ENCODE results near the gene LMAN2. TPM values are rescaled to one million over a fixed set of nuclear protein-coding genes. Genes with fewer than 3 reads are reported as not detected.

Gene LMAN2
- total and polyA plus RNA-seq, 8 donors: 101 to 155 (median 108) TPM

- Histone ChIP-seq H3K4me1 (peaks cover 13 to 79% of the 10 kb centered on the region in 2 donors), H3K27me3 (no peaks in the 10 kb centered on the region), H3K36me3 (peaks cover 0 to 24% of the 10 kb centered on the region in 2 donors), H3K27ac (no peak overlapping the region), H3K4me3 (no peak overlapping the region), H3K9me3 (no peaks in the 10 kb centered on the region)
- intact Hi-C loops (cut with DNase I): no loop called here
- no peak for TF ChIP-seq CTCF (IDR thresholded peaks at IDR 0.05)
- ATAC-seq (no peak), DNase-seq (peak in 1 of 4 donors; percentile 28)
Observed at GRCh38 chr5:177364159-177364962, 12.9 kb upstream of the LMAN2 start.

GRCh38 chr5:177363565-177363964 lies 12.1 kb upstream of the LMAN2 start:
- Histone ChIP-seq H3K4me1 (peaks cover 13 to 83% of the 10 kb centered on the region in 2 donors), H3K36me3 (peaks cover 0 to 20% of the 10 kb centered on the region in 2 donors), H3K27me3 (no peaks in the 10 kb centered on the region), H3K27ac (peak overlapping the region in 1 of 2 donors; percentile 71), H3K4me3 (peak overlapping the region; percentile 26 to 45), H3K9me3 (no peaks in the 10 kb centered on the region)
- no peak for ATAC-seq
- intact Hi-C loops (cut with DNase I): no loop called here
- no peak for DNase-seq
- no peak for TF ChIP-seq CTCF (IDR thresholded peaks at IDR 0.05)

GRCh38 chr5:177362610-177363507 lies 11.4 kb upstream of the LMAN2 start:
- H3K36me3 ChIP-seq: peaks cover 0 to 13% of the 10 kb centered on the region in 2 donors
- no peak for TF ChIP-seq CTCF (IDR thresholded peaks at IDR 0.05)
- no peaks in the 10 kb centered on the region for H3K9me3 ChIP-seq
- H3K4me1 ChIP-seq: peaks cover 15 to 85% of the 10 kb centered on the region in 2 donors
- H3K27ac ChIP-seq: peak overlapping the region; percentile 44 to 71
- peak overlapping the region; percentile 26 to 45 for H3K4me3 ChIP-seq
- ATAC-seq (peak; percentile 79), DNase-seq (peak in 3 of 4 donors; percentile 59 to 91 (median 65))
- no peaks in the 10 kb centered on the region for H3K27me3 ChIP-seq
- intact Hi-C loops (cut with DNase I): no loop called here

- peak in 1 of 4 donors; percentile 60 for DNase-seq
- peak overlapping the region in 1 of 2 donors; percentile 71 for H3K27ac ChIP-seq
- intact Hi-C loops (cut with DNase I): no loop called here
Observed at GRCh38 chr5:177362292-177362609, 10.8 kb upstream of the LMAN2 start.

More at GRCh38 chr5:177362292-177362609, 10.8 kb upstream of the LMAN2 start:
- peak overlapping the region in 1 of 2 donors; percentile 45 for H3K4me3 ChIP-seq
- TF ChIP-seq CTCF (IDR thresholded peaks at IDR 0.05): no peak
- no peaks in the 10 kb centered on the region for H3K27me3 ChIP-seq
- peaks cover 13 to 86% of the 10 kb centered on the region in 2 donors for H3K4me1 ChIP-seq
- H3K9me3 ChIP-seq: no peaks in the 10 kb centered on the region
- ATAC-seq: no peak
- peaks cover 0 to 7% of the 10 kb centered on the region in 2 donors for H3K36me3 ChIP-seq
